ENCODE results near the gene NIN. TPM values are rescaled to one million over a fixed set of nuclear protein-coding genes. Genes with fewer than 3 reads are reported as not detected.

The NIN gene
- total and polyA plus RNA-seq, 7 donors = 7.3 to 47.7 (median 24.3) TPM

DNA sequence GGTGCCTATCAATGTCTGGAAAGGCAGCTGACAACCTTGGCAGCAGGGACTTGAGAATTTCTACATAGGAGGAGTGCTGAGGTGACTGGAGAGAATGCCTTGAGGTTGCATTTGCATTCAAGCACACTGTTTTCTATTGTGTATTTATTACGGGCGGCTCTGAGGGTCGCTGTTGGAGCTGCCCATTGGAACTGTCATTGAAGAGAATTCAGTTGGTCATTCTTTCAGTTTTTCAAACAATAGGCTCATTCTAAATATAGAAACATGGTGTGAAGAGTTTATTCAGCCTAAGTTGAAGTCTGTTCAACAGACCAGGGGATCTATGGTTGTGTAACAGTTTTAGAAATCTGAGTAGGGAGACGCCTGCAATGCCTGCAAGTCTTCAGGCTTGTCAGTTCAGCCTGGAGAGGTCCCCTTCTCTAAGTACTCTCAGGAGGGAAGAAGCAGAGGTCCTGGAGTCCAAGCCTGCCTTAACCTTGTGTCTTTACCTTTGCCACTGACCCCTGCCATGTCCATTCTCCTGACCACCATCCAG lies 31.1 kb upstream of the NIN start:
- no peaks in the 10 kb centered on the region for H3K36me3 ChIP-seq (ENCODE audit: insufficient read depth in 1 of 2, low read depth in 1 of 2)
- 59 to 67% (median 63%) methylated on average over 4 of the region's 4 CpGs for WGBS, 3 donors
- H3K4me3 ChIP-seq = no peak overlapping the region
- no peaks in the 10 kb centered on the region for H3K9me3 ChIP-seq
- H3K27ac ChIP-seq = no peak overlapping the region
- peaks cover 20% of the 10 kb centered on the region for H3K4me1 ChIP-seq
- no peaks in the 10 kb centered on the region for H3K27me3 ChIP-seq (ENCODE audit: insufficient read depth in 3 of 3, low read length in 2 of 3)
- DNase-seq = no peak
- intact Hi-C loops (cut with DNase I) = loop anchor here in 1 of 2 donors (5.0 kb wide), 2 partner anchors 85 to 260 kb away; no protein-coding TSS in a partner anchor
- peak in 2 of 4 donors; percentile 37 to 44 for ATAC-seq
- TF ChIP-seq, protein P1, sequence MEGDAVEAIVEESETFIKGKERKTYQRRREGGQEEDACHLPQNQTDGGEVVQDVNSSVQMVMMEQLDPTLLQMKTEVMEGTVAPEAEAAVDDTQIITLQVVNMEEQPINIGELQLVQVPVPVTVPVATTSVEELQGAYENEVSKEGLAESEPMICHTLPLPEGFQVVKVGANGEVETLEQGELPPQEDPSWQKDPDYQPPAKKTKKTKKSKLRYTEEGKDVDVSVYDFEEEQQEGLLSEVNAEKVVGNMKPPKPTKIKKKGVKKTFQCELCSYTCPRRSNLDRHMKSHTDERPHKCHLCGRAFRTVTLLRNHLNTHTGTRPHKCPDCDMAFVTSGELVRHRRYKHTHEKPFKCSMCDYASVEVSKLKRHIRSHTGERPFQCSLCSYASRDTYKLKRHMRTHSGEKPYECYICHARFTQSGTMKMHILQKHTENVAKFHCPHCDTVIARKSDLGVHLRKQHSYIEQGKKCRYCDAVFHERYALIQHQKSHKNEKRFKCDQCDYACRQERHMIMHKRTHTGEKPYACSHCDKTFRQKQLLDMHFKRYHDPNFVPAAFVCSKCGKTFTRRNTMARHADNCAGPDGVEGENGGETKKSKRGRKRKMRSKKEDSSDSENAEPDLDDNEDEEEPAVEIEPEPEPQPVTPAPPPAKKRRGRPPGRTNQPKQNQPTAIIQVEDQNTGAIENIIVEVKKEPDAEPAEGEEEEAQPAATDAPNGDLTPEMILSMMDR (IDR thresholded peaks at IDR 0.05) = no peak

DNA sequence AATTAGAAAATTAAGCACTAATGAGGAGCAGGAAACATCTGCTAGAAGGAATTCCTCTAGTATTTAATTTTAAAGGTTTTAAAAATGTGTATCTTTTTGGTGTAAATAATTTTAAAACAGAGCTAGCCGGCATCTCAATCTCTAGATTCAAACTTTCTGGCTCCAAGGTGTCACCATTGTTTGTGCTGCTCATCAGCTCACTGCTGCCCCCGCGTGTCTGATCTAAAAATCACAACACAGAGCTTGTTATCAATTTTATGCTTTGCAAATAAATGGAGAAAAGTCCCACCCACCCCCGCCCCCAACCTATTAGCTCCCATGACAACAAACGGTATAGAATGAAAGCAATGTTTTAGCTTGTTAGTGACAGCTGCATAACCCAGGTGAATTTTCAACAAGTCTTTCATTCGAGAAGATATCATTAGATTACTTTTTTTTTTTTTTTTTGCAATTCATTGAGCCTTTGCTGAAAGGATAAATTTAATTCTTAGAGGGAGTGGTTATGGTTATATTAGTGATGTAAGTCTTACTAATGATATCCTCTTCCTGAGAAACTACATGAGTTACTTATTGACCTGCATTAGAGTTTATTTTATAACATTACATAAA lies 29.6 kb upstream of the NIN start:
- Histone ChIP-seq H3K27me3 (ENCODE audit: insufficient read depth in 3 of 3, low read length in 2 of 3) (no peaks in the 10 kb centered on the region), H3K36me3 (ENCODE audit: insufficient read depth in 1 of 2, low read depth in 1 of 2) (no peaks in the 10 kb centered on the region), H3K9me3 (no peaks in the 10 kb centered on the region), H3K4me3 (peak overlapping the region; percentile 77), H3K27ac (peak overlapping the region; percentile 83), H3K4me1 (peaks cover 20% of the 10 kb centered on the region)
- intact Hi-C loops (cut with DNase I) = loop anchor here in 1 of 2 donors (2.0 to 5.0 kb wide), 3 partner anchors 30 to 258 kb away; partner anchors contain the start of gene NIN
- peak; percentile 60 to 91 (median 76) for ATAC-seq
- TF ChIP-seq, protein P1 (IDR thresholded peaks at IDR 0.05) = peak; percentile 83
- peak; percentile 75 to 84 for DNase-seq
- WGBS, 3 donors = 2 to 4% (median 4%) methylated on average over 6 of the region's 6 CpGs

DNA sequence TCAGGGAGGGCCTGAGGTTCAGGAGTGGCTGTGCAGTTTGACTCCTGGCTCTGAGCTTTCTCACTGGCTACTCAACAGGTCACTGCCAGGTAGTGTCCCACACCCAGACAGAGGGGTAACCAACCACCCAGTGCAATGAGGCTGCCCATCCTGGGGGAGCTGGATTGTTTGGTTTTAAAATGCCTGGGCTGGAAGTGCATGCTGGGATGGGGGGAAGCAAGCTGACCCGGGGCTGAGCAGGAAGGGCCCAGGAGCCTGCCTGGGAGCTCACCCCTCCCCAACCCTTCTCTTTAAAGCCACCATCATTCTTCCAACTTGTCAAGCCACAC lies 28.3 kb upstream of the NIN start:
- WGBS, 3 donors = 0 to 10% (median 0%) methylated on average over 1 of the region's 1 CpG
- Histone ChIP-seq H3K27me3 (ENCODE audit: insufficient read depth in 3 of 3, low read length in 2 of 3) (no peaks in the 10 kb centered on the region), H3K9me3 (no peaks in the 10 kb centered on the region), H3K27ac (peak overlapping the region; percentile 83), H3K36me3 (ENCODE audit: insufficient read depth in 1 of 2, low read depth in 1 of 2) (no peaks in the 10 kb centered on the region), H3K4me3 (peak overlapping the region; percentile 77), H3K4me1 (peaks cover 20% of the 10 kb centered on the region)
- intact Hi-C loops (cut with DNase I) = no loop called here
- TF ChIP-seq, protein P1 (IDR thresholded peaks at IDR 0.05) = no peak
- ATAC-seq (no peak), DNase-seq (no peak)

DNA sequence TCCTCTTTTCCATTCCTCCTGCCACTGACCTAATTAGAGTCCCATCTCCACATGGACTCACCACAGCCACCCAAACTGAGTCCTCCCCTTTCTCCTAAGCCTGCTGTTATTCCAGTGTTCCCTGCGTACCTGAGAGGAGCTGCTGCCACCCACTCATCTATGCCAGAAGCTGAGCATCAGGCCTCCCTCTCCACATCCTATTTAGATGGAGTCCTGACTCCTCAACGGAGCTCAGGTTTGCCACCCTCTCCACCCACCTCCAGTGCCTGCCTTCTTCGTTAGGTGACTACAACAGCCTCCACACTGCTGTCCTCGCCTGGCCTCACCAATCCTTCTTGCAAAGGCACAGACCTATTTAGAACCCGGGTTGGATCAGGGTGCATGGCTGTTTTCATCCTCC lies 25.7 kb upstream of the NIN start:
- no peaks in the 10 kb centered on the region for H3K9me3 ChIP-seq
- no peak for DNase-seq
- no peak overlapping the region for H3K4me3 ChIP-seq
- H3K27me3 ChIP-seq (ENCODE audit: insufficient read depth in 3 of 3, low read length in 2 of 3) = no peaks in the 10 kb centered on the region
- TF ChIP-seq, protein P1 (IDR thresholded peaks at IDR 0.05) = no peak
- intact Hi-C loops (cut with DNase I) = no loop called here
- no peaks in the 10 kb centered on the region for H3K36me3 ChIP-seq (ENCODE audit: insufficient read depth in 1 of 2, low read depth in 1 of 2)
- H3K4me1 ChIP-seq = peaks cover 10% of the 10 kb centered on the region
- WGBS, 3 donors = 72 to 85% (median 73%) methylated on average over 5 of the region's 5 CpGs
- no peak for ATAC-seq
- H3K27ac ChIP-seq = no peak overlapping the region

Data from psoas muscle (tissue), 8 donors.